ENCODE measurements around the gene PTH2.
"Not testable (repeated sequence)": the region's sequence is repeated elsewhere in the genome, so short reads cannot be mapped to it uniquely, and the experiment has no call there.

The PTH2 gene

GRCh38 chr19:49447485-49448431, 24.5 kb upstream of the PTH2 start:
- DNase-seq, result no peak

- no peak for DNase-seq
Observed at GRCh38 chr19:49445997-49446396, 22.8 kb upstream of the PTH2 start.

DNA sequence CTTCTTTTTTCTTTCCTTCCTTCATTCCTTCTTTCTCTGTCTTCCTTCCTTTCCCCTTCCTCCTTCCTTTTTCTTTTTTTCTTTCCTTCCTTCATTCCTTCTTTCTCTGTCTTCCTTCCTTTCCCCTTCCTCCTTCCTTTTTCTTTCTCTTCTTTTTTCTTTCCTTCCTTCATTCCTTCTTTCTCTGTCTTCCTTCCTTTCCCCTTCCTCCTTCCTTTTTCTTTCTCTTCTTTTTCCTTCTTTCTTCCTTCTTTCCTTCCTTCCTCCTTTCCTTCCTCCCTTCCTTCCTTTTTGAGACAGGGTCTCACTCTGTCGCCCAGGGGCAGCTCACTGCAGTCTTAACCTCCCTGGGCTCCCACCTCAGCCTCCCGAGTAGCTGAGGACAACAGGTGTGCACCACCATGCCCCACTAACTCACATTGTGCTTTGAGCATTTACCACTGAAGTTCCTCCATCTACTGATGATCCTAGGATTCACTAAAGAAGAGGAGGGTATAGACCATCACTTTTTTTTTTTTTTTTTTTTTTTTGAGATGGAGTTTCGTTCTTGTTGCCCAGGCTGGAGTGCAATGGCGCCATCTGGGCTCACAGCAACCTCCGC, 21.0 kb upstream of the PTH2 start:
- DNase-seq, result not testable (repeated sequence)

DNA sequence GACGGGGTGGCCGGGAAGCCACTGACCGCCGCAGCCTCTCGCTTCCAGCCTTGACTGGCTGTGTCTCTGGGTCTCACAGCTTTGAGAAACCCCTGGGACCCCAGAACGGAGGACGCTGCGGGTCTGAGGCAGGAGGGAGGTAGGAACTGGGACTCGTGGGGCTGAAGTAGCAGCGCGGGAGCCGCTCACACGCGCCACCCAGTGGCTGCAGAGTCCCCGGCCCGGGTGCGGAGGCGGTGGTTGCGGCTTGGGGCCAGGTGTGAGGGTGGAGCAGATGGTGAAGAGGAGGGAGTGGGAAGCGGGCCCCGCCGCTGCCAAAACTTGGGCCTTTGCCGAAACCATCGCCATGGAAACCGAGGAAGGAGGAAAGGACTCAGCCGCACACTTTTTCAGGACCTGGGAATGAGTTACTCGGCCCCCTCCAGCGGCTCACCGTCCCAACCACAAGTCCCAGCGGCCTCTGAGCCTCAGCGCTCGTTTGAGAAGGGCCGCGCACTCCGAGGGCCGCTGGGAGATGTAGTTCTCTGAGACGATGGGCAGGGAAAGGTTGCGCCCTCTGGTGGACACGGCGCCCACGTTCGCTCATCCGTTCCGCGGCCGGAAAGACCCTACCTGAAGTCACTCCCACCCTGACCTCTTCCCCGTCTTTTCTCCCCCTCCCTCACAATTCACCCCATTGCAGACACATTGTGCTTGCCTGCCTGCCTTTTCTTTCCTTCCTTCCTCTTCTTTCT, 20.3 kb upstream of the PTH2 start:
- peak; percentile 93 for DNase-seq

DNA sequence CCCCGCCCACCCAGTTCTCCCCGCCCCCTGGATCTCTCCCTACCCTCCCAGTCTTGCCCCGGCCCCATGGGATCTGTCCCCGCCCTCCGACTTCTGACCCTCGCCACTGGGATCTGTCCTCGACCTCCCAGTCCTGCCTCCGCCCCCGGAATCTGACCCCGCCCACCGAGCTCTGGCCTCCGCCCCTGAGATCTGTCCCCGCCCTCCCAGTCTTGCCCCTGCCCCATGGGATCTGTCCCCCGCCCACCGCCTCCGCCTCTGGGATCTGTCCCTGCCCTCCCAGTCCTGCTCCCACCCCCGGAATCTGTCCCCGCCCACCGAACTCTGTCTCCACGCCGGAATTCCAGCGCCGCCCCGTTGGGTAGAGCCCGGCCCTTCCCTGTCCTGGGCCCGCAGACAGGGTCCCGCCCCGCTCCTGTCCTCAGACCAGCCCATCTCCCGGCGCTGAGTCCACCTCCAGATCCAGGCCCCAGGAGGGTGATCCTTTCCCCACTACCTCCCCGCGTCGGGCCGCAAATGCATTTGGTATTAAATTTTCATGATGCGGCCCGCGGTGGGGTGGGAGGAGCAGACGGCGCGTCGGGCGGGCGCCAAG, 19.6 kb upstream of the PTH2 start:
- DNase-seq, result peak; percentile 56

DNA sequence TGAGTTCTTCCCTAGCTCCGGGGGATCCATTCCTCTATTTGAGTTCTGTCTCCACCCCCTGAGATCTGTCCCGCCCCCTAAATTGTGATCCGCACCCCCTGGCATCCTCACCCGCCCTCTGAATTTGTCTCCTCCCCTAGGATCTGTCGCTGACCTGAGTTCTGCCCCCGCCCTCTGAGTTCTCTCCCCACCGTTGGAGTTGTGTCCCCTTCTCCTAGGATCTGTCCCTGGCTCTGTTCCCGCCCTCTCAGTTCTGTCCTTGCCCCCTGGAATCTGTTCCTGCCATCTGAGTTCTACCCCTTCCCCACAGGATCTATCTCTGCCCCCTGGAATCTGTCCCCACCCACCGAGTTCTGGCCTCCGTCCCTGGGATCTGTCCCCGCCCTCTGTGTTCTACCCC, 19.1 kb upstream of the PTH2 start:
- DNase-seq, result no peak

DNA sequence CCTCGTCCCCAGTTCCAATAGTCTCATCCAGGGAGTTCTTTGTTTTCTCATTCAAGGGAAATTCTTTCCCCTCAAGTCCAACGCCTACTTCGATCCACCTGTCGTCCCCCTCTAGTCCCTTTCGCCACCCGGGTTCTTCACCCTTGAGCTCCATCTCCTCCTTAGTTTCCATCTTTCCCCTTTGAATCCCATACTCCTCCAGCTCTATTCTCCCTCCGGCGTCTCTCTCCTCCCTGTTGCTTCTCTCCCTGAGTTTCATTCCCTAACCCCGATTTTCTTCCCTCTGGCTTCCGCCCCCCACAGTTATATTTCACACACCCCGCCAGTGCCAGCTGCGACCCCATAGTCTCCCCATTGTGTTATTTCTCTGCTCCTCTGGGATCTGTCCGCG, 18.7 kb upstream of the PTH2 start:
- DNase-seq, result no peak

DNA sequence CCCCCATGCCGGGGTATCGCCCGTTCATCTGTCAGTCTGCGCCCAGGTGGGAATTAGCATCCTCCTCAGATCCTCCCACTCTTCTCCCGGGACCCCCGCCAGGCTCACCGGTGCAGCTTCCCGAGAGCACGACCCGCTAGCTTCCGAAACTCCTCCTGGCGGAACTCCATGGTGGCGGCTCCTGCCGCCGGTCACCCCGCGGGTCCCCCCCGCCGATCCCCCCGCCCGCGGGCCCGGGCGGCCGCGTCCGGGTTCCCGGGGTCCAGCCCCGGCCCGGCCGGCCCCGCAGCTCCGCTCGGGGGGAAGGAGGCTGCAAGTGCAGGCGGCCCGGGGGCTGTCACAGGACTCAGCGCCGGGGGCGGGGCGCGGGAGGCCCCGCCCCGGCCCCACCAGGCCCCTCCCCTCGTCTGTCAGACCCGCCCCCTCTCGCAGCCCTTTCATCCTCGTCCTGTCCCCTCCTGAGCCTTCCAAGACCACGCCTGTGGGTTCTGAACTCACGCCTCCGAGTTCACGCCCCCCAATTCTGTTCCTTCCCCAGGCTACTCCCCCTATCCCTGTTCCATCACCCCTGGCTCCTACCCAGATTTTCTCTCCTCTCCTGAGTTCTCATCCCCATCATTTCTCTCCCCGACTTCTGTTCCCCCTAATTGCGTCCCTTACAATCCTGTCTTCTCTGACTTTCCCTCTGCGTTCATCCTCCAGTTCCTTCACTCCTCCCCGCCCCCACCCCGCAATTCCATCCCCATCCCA, 18.1 kb upstream of the PTH2 start, which contains the start of gene SLC17A7:
SLC17A7 (minus strand) TSS at position 318 of the 750 bp plus-strand sequence; CDS start at position 170, 148 bp downstream.
- DNase-seq, result peak; percentile 42

DNA sequence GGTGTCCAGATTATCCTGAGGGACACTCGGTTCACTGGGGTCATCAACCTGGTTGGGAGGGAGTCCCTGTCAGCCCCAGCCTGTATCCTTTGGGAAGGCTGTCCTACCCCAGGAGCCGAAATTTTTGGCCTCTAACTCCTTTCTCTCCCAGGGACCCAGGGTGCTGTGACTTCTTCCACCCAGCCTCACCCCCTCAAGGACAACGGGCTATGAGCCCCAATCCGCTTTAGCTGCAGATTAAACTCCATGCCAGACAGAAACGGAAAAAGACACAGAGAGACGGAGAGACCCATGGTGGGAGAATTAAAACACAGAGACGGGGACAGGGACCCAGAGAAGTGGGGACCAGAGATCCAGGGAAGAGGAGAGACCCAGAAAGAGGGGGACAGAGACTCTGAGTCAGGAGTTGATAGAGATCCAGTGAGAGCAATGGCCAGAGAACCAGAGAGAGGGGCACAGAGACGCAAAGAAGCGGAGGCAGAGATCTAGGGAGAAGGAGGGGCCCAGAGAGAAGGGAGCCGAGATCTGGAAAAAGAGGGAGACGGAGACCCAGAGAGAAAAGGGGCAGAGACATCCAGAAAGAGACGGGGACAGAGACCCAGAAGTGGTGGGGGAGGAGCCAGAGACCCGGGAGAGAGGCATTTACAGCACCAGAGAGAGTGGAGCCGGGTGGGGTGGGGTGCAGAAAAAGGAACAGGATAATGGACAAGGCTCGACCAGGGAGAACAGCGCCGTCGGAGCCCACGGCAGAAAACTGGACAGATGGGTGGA, 17.4 kb upstream of the PTH2 start:
- DNase-seq, result no peak

DNA sequence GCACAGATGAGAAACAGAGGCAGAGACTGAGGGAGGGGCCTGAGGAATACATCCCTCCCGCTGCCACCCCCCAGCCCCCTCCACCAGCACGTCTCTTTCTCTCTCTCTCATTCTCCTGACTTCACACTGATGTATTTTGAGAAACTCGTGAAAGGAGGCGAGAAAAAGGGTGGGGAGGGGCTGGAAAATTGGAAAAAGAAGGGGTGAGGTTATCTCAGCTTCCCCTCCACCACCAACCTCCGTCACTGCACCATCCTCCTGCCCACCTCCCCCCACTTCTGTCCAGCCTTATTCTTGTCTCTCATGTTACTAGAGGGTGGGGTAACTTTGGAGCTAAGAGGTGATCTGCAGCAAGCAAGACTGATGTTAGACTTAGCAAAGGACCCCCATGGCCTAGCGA, 16.6 kb upstream of the PTH2 start:
- no peak for DNase-seq

DNA sequence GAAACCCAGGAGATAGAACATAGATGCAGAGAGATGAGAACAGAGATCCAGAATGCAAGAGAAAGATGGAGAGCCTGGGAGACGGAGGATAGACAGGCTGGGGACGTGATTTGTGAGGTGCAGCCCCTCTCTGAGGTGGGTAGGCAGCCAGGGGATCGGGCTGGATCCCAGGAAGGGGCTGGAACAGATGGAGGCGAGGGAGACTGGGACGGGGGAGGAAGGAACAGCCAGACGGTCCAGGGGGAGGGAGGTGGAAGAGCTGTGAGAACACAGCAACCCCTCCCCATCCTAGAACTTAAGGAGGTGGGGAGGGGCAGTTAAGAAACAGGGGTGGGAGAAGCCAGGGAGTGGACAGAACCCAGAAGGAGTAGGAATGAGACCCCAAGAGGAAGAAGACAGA, 15.0 kb upstream of the PTH2 start:
- no peak for DNase-seq

GRCh38 chr19:49437231-49437630, 14.0 kb upstream of the PTH2 start:
- no peak for DNase-seq

DNA sequence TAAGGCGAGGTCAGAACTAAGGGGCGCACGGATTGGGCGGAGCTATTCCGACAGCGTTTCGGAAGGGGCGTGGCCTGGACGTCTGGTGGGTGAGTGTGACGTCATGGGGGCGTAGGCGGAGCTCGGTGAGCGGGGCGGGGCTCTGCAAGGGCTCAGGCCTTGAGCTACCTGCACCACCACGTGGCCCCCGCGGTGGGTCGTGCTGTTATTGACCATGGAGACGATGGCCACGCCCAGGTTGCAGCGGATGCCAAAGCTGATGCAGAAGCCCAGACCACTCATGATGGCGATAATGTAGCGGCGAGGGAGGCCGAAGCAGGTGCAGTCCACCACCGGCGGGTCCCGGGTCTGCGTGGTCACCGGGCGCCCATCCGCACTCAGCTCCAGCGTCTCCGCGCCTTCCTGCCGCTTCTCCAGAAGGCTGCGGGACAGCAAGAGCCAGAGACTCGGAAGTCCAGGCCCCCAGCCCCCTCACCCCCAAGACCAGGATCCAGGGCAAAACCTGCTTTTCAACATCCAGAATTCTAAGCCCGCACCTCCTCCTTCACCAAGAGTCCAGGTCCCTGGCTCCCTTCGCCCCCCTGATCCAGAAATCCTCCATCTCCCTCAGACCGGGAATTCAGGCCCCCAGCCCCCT, 13.3 kb upstream of the PTH2 start:
- DNase-seq, result peak; percentile 59

- DNase-seq, result no peak
Observed at GRCh38 chr19:49435670-49436069, 12.4 kb upstream of the PTH2 start.

- DNase-seq, result no peak
Observed at GRCh38 chr19:49434907-49435583, 11.8 kb upstream of the PTH2 start.

GRCh38 chr19:49433240-49433901, 10.1 kb upstream of the PTH2 start:
- no peak for DNase-seq

DNA sequence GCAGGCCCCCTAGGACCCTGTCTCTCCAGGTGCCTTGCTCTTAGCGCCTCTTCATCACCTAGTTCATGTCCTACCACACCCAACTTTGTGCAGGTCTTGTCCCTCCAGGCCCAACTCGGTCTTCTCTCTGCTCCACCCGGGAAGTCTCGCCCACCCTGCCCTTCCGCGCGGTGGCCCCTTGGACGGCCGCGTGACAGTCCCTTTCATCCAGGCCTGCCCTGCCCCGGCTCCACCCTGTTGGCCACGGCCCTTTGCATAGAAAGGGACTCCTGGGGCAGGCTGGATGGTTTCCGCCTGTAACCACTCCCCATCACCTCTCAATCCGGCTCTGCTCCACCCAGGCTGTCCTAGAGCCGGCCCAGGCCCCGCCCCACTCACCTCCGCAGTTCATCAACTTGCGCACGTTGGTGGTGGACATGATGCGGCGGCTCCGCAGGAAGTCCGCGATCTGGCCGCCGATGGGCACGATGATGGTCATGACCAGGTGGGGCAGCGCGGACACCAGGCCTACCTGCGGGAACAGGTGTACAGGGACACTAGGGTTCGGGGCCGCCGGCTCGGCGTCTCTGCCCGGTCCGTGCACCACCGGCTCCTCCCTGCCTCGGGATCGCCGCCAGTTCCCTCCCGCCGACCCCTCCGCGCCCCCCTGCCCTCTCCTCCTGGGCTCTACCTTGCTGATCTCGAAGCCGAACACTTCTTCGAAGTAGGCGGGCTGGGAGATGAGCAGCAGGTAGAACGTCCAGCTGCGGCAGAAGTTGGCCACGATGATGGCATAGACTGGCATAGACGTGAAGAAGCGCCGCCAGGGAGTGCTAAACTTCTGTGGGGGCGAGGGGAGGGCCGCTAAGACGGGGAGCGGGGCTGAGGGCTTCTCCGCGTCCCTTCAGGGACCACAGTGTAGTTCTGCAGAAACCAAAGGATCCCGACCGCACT, 9.2 kb upstream of the PTH2 start:
- peak; percentile 30 for DNase-seq

- DNase-seq, result no peak
Observed at GRCh38 chr19:49431330-49431749, 8.1 kb upstream of the PTH2 start.
